Measurements from ENCODE around the gene SMAD9.

Gene SMAD9

DNA sequence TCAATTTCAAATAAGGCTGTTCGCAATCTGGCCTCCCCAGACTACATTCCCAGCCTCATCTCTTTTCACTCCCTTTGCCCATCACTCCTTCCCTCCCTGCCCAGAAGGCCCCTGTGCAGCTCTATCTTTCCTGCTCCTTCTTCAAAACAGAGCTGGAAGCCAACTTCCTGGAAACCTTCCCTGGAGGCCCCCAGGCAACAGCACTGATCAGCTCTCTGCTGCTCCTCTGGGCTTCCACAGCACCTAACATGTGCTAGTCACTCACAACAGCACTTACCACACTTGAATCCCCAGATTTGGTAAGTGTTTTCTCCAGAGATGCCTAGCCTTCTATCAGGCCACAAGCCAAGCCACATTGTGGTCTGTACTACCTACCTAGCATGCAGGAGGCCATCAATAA lies 9.5 kb downstream of the SMAD9 start:
- no peaks in the 10 kb centered on the region for H3K9me2 ChIP-seq (replicated peaks; ENCODE audit: low read depth, low read length)
- no peak overlapping the region for H3K4me3 ChIP-seq (ENCODE audit: low read length, poor library complexity, severe bottlenecking)
- H3K27me3 ChIP-seq (ENCODE audit: insufficient read depth, low read length, poor library complexity, severe bottlenecking): no peaks in the 10 kb centered on the region
- no peaks in the 10 kb centered on the region for H3F3A ChIP-seq (ENCODE audit: low read depth)
- no peak for TF ChIP-seq EZH2phosphoT487 (IDR thresholded peaks at IDR 0.05; ENCODE audit: borderline replicate concordance)
- TF ChIP-seq, protein P1, sequence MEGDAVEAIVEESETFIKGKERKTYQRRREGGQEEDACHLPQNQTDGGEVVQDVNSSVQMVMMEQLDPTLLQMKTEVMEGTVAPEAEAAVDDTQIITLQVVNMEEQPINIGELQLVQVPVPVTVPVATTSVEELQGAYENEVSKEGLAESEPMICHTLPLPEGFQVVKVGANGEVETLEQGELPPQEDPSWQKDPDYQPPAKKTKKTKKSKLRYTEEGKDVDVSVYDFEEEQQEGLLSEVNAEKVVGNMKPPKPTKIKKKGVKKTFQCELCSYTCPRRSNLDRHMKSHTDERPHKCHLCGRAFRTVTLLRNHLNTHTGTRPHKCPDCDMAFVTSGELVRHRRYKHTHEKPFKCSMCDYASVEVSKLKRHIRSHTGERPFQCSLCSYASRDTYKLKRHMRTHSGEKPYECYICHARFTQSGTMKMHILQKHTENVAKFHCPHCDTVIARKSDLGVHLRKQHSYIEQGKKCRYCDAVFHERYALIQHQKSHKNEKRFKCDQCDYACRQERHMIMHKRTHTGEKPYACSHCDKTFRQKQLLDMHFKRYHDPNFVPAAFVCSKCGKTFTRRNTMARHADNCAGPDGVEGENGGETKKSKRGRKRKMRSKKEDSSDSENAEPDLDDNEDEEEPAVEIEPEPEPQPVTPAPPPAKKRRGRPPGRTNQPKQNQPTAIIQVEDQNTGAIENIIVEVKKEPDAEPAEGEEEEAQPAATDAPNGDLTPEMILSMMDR (conservative IDR thresholded peaks at IDR 0.05; ENCODE audit: low read length): no peak
- H3K4me1 ChIP-seq (ENCODE audit: insufficient read depth, low read length, poor library complexity, severe bottlenecking): no peaks in the 10 kb centered on the region
- no peak overlapping the region for H2AFZ ChIP-seq (ENCODE audit: low read length)
- H3K4me2 ChIP-seq (ENCODE audit: low read depth, low read length, poor library complexity, severe bottlenecking): no peak overlapping the region
- no peaks in the 10 kb centered on the region for H4K20me1 ChIP-seq (ENCODE audit: insufficient read depth, low read length, poor library complexity, severe bottlenecking)
- H3K9ac ChIP-seq (ENCODE audit: low read depth, low read length, poor library complexity, severe bottlenecking): no peak overlapping the region
- H3K36me3 ChIP-seq (ENCODE audit: insufficient read depth, low read length): no peaks in the 10 kb centered on the region
- H3K9me3 ChIP-seq (ENCODE audit: insufficient read depth, low read depth, low read length): no peaks in the 10 kb centered on the region
- no peaks in the 10 kb centered on the region for H3K79me2 ChIP-seq (ENCODE audit: insufficient read depth, low read length)

DNA sequence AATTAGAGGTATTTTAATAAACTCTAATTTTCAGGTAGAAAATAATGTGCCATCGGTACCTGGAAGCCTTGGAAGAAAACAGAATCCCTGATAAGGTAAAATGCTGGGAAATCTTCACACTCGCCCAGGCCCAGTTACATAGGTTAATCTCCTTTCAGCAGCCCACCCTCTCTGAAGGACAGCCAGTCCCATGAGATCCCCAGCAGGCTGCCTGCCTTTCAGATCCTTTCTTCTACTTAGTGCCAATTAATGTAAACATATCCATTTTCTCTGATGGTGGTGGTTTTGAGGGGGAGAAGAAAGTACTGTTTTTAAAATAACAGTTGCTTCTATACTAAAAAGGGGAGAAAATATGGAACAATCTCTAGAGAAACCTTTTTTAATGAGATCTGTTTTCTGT lies 12.2 kb downstream of the SMAD9 start:
- H3K79me2 ChIP-seq (ENCODE audit: insufficient read depth, low read length): no peaks in the 10 kb centered on the region
- H3K4me3 ChIP-seq (ENCODE audit: low read length, poor library complexity, severe bottlenecking): no peak overlapping the region
- H3K9me3 ChIP-seq (ENCODE audit: insufficient read depth, low read depth, low read length): no peaks in the 10 kb centered on the region
- no peaks in the 10 kb centered on the region for H3K4me1 ChIP-seq (ENCODE audit: insufficient read depth, low read length, poor library complexity, severe bottlenecking)
- no peaks in the 10 kb centered on the region for H4K20me1 ChIP-seq (ENCODE audit: insufficient read depth, low read length, poor library complexity, severe bottlenecking)
- no peak for TF ChIP-seq EZH2phosphoT487 (IDR thresholded peaks at IDR 0.05; ENCODE audit: borderline replicate concordance)
- TF ChIP-seq, protein P1 (conservative IDR thresholded peaks at IDR 0.05; ENCODE audit: low read length): no peak
- H3K27me3 ChIP-seq (ENCODE audit: insufficient read depth, low read length, poor library complexity, severe bottlenecking): no peaks in the 10 kb centered on the region
- no peaks in the 10 kb centered on the region for H3F3A ChIP-seq (ENCODE audit: low read depth)
- H3K4me2 ChIP-seq (ENCODE audit: low read depth, low read length, poor library complexity, severe bottlenecking): no peak overlapping the region
- H3K36me3 ChIP-seq (ENCODE audit: insufficient read depth, low read length): no peaks in the 10 kb centered on the region
- no peak overlapping the region for H2AFZ ChIP-seq (ENCODE audit: low read length)
- no peaks in the 10 kb centered on the region for H3K9me2 ChIP-seq (replicated peaks; ENCODE audit: low read depth, low read length)
- no peak overlapping the region for H3K9ac ChIP-seq (ENCODE audit: low read depth, low read length, poor library complexity, severe bottlenecking)

DNA sequence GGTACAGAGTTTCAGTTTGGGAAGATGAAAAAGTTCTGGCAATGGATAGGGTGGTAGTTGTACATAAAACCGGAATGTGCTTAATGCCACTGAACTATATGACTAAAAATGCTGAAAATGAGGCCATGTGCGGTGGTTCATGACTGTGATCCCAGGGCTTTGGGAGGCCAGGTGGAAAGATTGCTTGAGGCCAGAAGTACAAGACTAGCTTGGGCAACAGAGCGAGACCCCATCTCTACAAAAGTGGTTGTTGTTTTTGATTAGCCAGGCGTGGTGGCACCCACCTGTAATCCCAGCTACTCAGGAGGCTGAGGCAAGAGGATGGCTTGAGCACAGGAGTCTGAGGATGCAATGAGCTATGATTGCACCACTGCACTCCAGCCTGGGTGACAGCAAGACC lies 12.8 kb downstream of the SMAD9 start:
- H3K79me2 ChIP-seq (ENCODE audit: insufficient read depth, low read length): no peaks in the 10 kb centered on the region
- H3K4me3 ChIP-seq (ENCODE audit: low read length, poor library complexity, severe bottlenecking): no peak overlapping the region

More for the DNA sequence above, 12.8 kb downstream of the SMAD9 start:
- Histone ChIP-seq H3K9me3 (ENCODE audit: insufficient read depth, low read depth, low read length) (no peaks in the 10 kb centered on the region), H3K9me2 (replicated peaks; ENCODE audit: low read depth, low read length) (no peaks in the 10 kb centered on the region), H3K27me3 (ENCODE audit: insufficient read depth, low read length, poor library complexity, severe bottlenecking) (no peaks in the 10 kb centered on the region), H4K20me1 (ENCODE audit: insufficient read depth, low read length, poor library complexity, severe bottlenecking) (no peaks in the 10 kb centered on the region), H3F3A (ENCODE audit: low read depth) (no peaks in the 10 kb centered on the region), H3K36me3 (ENCODE audit: insufficient read depth, low read length) (no peaks in the 10 kb centered on the region), H2AFZ (ENCODE audit: low read length) (no peak overlapping the region), H3K4me1 (ENCODE audit: insufficient read depth, low read length, poor library complexity, severe bottlenecking) (no peaks in the 10 kb centered on the region), H3K9ac (ENCODE audit: low read depth, low read length, poor library complexity, severe bottlenecking) (no peak overlapping the region), H3K4me2 (ENCODE audit: low read depth, low read length, poor library complexity, severe bottlenecking) (no peak overlapping the region)
- no peak for TF ChIP-seq EZH2phosphoT487 (IDR thresholded peaks at IDR 0.05; ENCODE audit: borderline replicate concordance)
- TF ChIP-seq, protein P1 (conservative IDR thresholded peaks at IDR 0.05; ENCODE audit: low read length): no peak
